GM12873 (cell line): Measurements from ENCODE around the gene SETMAR.

Experiments
- TF ChIP-seq, protein P1 (sequence below): IDR thresholded peaks from 2 replicates; pipeline ENCODE4 v1.5.1; 2012; ENCODE audit warnings: low read depth, mild to moderate bottlenecking, moderate library complexity, low read length, control low read depth; ENCODE audit not compliant: insufficient read depth; ENCODE audit errors: missing control alignments

The SETMAR gene

DNA sequence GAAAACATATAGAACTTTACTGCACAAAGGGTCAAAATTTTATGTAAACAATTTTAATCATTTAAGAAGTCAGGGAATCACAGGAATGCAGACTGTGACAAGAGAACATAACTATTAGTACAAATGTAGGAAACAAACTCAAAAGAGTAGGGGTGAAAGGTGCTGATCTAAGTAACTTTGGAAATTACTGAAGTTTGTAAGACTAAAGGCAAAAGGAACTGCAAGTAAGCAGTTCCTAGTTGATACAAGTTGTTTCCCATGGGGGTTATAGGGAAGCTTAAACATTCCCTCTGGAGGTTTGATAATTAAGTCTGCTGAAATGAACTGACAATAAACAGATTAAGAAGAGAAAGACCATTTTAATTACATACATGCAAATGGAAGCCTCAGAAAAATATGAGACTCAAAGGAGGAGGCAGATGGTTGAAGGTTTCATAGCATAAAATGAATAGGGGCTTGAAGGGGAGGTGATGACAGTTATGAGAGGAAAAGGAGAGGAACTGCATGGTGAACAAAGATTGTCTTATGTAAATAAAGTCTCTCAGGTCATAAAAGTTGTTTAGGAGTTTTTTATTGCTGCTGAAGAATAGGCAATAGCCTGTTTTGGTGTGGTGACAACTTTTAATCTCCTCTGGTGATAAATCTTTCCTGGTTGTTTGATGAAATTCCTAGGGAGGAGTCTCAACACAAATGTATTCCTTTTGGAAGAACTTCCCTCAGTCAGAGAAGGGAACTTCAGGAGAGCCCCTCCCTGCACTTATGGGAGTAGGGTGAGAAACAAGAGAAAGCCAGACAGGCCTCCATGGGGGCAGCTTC is 17.1 kb downstream of the SETMAR start:
- TF ChIP-seq, protein P1, sequence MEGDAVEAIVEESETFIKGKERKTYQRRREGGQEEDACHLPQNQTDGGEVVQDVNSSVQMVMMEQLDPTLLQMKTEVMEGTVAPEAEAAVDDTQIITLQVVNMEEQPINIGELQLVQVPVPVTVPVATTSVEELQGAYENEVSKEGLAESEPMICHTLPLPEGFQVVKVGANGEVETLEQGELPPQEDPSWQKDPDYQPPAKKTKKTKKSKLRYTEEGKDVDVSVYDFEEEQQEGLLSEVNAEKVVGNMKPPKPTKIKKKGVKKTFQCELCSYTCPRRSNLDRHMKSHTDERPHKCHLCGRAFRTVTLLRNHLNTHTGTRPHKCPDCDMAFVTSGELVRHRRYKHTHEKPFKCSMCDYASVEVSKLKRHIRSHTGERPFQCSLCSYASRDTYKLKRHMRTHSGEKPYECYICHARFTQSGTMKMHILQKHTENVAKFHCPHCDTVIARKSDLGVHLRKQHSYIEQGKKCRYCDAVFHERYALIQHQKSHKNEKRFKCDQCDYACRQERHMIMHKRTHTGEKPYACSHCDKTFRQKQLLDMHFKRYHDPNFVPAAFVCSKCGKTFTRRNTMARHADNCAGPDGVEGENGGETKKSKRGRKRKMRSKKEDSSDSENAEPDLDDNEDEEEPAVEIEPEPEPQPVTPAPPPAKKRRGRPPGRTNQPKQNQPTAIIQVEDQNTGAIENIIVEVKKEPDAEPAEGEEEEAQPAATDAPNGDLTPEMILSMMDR = no peak

DNA sequence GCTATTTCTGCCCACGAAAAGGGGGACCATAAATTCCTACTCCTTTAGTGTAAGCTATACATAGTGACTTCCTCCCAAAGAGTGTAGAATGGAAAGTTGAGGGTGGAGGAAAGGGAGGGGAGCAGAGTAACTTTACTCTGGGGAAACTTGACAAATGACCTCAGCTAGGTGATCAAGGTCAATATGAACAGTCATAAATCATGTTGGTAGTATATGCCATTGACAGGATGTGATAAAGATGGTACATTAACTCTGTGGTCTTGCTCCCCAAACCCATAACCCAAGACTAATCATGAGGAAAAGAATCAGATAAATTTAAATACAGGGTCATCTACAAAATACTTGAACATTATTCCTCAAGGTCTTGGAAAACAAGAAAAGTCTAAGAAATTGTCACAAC is 18.6 kb downstream of the SETMAR start:
- TF ChIP-seq, protein P1 = no peak

DNA sequence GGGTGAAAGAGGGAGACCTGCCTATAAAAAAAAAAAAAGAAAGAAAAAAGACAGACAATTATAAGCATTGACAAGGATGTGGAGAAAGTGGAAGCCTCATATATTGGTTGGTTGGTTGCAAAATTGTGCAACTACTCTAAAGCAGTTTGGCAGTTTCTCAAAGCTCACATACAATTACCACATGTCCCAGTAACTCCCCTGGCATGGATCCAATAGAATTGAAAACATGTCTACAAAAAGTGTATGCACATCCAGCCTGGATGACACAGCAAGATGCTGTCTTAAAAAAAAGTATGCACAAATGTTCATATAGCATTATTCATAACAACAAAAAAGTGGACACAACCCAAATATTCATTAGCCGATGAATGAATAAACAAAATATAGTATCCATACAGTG is 19.5 kb downstream of the SETMAR start:
- TF ChIP-seq, protein P1 = no peak

DNA sequence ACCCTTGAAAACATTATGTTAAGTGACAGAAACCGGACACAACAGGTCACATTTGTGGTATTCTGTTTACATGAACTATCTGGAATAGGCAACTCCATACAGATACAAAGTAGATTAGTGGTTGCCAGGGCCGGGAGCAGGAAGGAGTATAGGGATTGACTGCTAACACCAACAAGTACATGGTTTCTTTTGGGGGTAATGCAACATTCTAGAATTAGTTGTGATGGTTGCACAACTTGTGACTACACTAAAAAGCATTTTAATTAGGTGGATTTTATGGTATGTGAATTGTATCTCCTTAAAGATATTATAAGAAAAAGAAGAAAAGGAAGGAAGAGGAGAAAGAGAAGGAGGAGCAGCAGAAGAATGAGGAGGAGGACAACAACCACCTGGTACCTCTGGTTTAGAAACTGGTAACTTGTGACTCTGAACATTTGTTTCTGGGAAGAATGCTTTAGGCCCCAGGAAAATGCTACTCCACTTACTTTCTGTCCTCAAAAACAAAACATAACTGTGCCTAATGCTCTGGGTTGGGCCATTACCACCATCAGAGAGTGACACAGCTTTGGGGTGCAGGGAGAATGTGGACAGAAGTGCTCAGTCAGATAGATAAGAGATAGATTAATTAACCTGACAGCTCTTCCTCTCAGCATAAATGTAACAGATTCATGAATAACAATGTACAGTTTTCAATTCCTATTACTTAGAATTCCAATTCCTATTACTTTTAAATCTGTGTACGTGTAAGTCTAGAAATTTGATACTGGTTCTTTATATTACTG is 20.3 kb downstream of the SETMAR start:
- TF ChIP-seq, protein P1 = no peak

DNA sequence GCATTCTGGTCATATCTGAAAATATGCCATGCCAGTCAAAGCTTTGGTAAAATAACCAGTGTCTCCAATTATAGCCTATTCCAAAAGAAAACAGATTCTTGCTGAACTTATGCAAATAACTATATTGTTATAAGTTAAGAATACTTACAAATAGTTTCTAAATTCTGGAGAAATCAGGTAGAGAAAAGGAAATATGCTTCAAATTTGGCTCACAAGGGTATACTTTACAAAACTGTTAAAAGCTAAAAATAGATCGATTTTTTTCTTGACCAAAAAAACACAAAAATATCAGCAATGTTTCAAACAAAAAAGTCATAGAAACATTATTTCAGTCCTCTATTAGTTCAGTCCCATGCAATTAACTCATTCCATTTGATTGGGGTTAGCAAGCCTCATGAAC is 23.7 kb downstream of the SETMAR start:
- TF ChIP-seq, protein P1 = no peak

DNA sequence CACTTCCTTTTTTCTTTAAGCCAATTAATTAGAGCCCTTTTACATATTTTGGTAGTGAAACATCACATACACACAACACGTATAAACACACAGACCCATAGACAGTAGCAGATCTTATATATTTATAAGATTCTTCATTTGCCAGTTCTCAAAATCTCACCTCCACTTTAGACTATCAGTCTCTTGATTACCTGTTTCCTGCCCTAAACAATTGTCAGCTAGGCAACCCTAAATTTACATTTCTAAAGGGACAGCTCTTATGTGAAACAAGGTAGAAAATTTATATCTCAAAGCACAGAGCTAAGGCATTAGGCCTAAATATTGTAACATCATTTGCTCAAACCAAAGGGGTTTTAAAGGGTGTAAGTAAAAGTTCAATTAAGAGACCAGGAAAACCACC is 28.9 kb downstream of the SETMAR start:
- TF ChIP-seq, protein P1 = no peak

DNA sequence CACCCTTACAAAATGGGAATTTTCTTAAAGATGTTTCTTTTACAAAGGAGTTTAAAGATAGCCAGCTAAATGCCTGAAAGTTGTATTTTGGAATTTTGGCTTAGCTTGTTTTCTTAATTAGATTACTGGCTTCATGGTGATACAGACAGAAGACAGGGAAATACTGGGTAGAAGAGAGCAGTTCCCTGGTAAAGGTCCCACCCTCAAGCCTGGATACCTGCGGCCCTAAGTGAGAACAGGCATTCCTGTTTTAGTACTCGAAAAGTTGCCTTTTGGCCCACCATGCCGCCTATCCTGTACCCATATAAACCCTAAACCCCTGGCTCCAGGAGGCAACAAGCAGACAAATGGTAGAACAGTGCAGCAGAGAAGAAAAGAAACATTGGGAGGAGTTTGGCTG is 29.4 kb downstream of the SETMAR start:
- TF ChIP-seq, protein P1 = no peak
